CD8-positive, alpha-beta memory T cell (primary cell): ENCODE results near the gene EDN3. TPM values are rescaled to one million over a fixed set of nuclear protein-coding genes. Genes with fewer than 3 reads are reported as not detected.
A peak's percentile ranks its signal among the peaks of the same experiment; 100 is the strongest.
"Not testable (repeated sequence)": the region's sequence is repeated elsewhere in the genome, so short reads cannot be mapped to it uniquely, and the experiment has no call there.

ENCODE experiments used
- CTCF ChIA-PET: fragments of 350-600 bp; sonication (Branson Sonifier 250); formaldehyde crosslinking; loops from one replicate; lab custom pipeline; 2021; ENCODE audit warnings: antibody characterized with exemption; lab: Charles Lee
- POLR2A ChIA-PET: fragments of 350-600 bp; sonication (Branson Sonifier 250); formaldehyde crosslinking; loops from one replicate; lab custom pipeline; 2021; ENCODE audit warnings: antibody characterized with exemption; lab: Charles Lee
- DNase-seq, 5 donors: peaks; one replicate each; pipeline versions ENCODE4 v3.0.0 to v3.0.0-alpha.2; 2020 to 2022; ENCODE audit warnings: mixed read lengths in 1 of 5
- H3K27ac ChIP-seq: one replicate; pipeline ENCODE4 v1.7.0; 2013; ENCODE audit warnings: low read depth, mild to moderate bottlenecking, low read length, moderate library complexity
- H3K27me3 ChIP-seq: 2 replicates; pipeline ENCODE4 v1.7.0; 2013; ENCODE audit warnings: low read length, mild to moderate bottlenecking; ENCODE audit not compliant: insufficient read depth, poor library complexity, severe bottlenecking
- H3K36me3 ChIP-seq: 2 replicates; pipeline ENCODE4 v1.7.0; 2013; ENCODE audit warnings: mild to moderate bottlenecking, low read length, moderate library complexity; ENCODE audit not compliant: insufficient read depth
- H3K4me1 ChIP-seq: 2 replicates; pipeline ENCODE4 v1.7.0; 2013; ENCODE audit warnings: mild to moderate bottlenecking, low read length, moderate library complexity; ENCODE audit not compliant: insufficient read depth
- H3K4me3 ChIP-seq: 2 replicates; pipeline ENCODE4 v1.7.0; 2013; ENCODE audit warnings: mild to moderate bottlenecking, low read length
- H3K9me3 ChIP-seq: 2 replicates; pipeline ENCODE4 v1.7.0; 2013; ENCODE audit warnings: mild to moderate bottlenecking, low read length
- H3K27ac Mint-ChIP-seq, 8 donors: one replicate each; pipeline ENCODE4 v1.8.0; 2020 to 2021; ENCODE audit warnings: mixed read lengths in 8 of 8, mild to moderate bottlenecking in 6 of 8, inconsistent platforms in 3 of 8, moderate library complexity in 3 of 8
- H3K27me3 Mint-ChIP-seq, 2 donors: one replicate each; pipeline ENCODE4 v1.8.0; 2020 to 2021; ENCODE audit warnings: mixed read lengths in 2 of 2, mild to moderate bottlenecking in 1 of 2, moderate library complexity in 1 of 2
- H3K36me3 Mint-ChIP-seq, 3 donors: one replicate each; pipeline ENCODE4 v1.8.0; 2020 to 2021; ENCODE audit warnings: mixed read lengths in 3 of 3, inconsistent platforms in 1 of 3, mild to moderate bottlenecking in 1 of 3
- H3K4me1 Mint-ChIP-seq, 3 donors: one replicate each; pipeline ENCODE4 v1.8.0; 2020 to 2021; ENCODE audit warnings: mixed read lengths in 3 of 3, inconsistent platforms in 1 of 3, mild to moderate bottlenecking in 1 of 3
- H3K4me3 Mint-ChIP-seq, 7 donors: one replicate each; pipeline ENCODE4 v1.8.0; 2020 to 2021; ENCODE audit warnings: mixed read lengths in 7 of 7, mild to moderate bottlenecking in 6 of 7, moderate library complexity in 4 of 7, inconsistent platforms in 2 of 7
- H3K9me3 Mint-ChIP-seq, 5 donors: one replicate each; pipeline ENCODE4 v1.8.0; 2020 to 2022; ENCODE audit warnings: mixed read lengths in 5 of 5, mild to moderate bottlenecking in 3 of 5, moderate library complexity in 2 of 5, inconsistent platforms in 1 of 5
- polyA plus RNA-seq: library from polyadenylated mRNA; unstranded; fragments of 300-500 nt; fragmentation: Illumina TruSeq; gene quantifications from one replicate; pipeline ENCODE4 v1.2.3, GENCODE V29; 2021
- total RNA-seq, 2 experiments: library from RNA; stranded (reverse); gene quantifications; one replicate each; pipeline ENCODE4 v1.2.3, GENCODE V29; 2021

Gene EDN3
- total and polyA plus RNA-seq, 3 experiments from 2014 or later, result 0.16 TPM; not detected in 2

DNA sequence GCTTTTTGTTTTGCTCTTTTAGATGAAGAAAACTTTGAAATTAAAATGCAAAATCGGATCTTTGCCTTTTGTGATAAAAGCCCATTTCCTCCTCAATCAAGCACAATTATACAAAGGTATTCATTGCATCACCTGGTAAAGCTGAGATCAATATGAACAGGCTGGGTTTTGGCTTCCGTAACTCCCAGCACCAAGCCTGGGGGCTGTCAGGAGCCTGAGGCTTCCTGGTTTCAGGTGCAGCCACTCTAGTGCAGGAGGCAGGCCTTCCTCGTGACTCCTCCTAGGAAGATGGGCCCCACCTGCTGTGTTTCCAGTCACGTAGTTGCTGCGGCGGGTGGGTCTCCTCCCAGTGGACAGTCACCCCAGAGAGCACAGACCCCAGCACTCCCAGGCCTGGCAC, 54.0 kb downstream of the EDN3 start:
- Histone ChIP-seq H3K27me3 (no peaks in the 10 kb centered on the region), H3K36me3 (no peaks in the 10 kb centered on the region), H3K4me3 (no peak overlapping the region), H3K4me1 (no peaks in the 10 kb centered on the region), H3K9me3 (no peaks in the 10 kb centered on the region), H3K27ac (no peak overlapping the region)
- CTCF ChIA-PET, result no interaction called here
- Mint-ChIP-seq H3K27me3 (peaks cover 0 to 5% of the 10 kb centered on the region in 2 donors), H3K4me3 (no peak overlapping the region), H3K4me1 (peaks cover 10 to 16% (median 12%) of the 10 kb centered on the region in 3 donors), H3K9me3 (no peaks in the 10 kb centered on the region), H3K36me3 (no peaks in the 10 kb centered on the region), H3K27ac (peak overlapping the region in 1 of 8 donors; percentile 36)
- POLR2A ChIA-PET, result no interaction called here
- no peak for DNase-seq

DNA sequence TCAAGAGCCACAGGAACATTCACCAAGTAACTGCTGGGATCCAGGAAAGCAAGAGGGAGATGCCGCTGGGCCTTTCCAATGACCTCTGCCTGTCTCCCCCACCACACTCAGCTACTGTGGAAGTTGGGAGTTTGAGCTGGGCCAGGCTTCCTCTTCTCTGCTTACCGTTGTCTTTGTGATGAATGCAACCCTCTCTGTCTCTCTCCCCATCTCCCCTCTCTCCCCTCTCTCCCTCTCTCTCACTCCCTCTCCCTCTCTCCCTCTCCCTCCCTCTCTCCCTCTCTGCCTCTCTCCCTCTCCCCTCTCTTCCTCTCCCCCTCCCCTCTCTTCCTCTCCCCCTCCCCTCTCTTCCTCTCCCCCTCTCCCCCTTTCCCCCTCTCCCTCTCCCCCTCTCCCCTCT, 54.8 kb downstream of the EDN3 start:
- Mint-ChIP-seq H3K36me3 (no peaks in the 10 kb centered on the region), H3K27ac (peak overlapping the region in 1 of 8 donors; percentile 69), H3K9me3 (no peaks in the 10 kb centered on the region), H3K4me3 (no peak overlapping the region), H3K27me3 (peaks cover under 1 to 5% of the 10 kb centered on the region in 2 donors), H3K4me1 (peaks cover 10 to 16% (median 12%) of the 10 kb centered on the region in 3 donors)
- no peaks in the 10 kb centered on the region for H3K36me3 ChIP-seq
- CTCF ChIA-PET, result no interaction called here
- no peaks in the 10 kb centered on the region for H3K9me3 ChIP-seq
- no peaks in the 10 kb centered on the region for H3K27me3 ChIP-seq
- no peak overlapping the region for H3K27ac ChIP-seq
- DNase-seq, result no peak
- H3K4me1 ChIP-seq, result no peaks in the 10 kb centered on the region
- no peak overlapping the region for H3K4me3 ChIP-seq
- POLR2A ChIA-PET, result no interaction called here

DNA sequence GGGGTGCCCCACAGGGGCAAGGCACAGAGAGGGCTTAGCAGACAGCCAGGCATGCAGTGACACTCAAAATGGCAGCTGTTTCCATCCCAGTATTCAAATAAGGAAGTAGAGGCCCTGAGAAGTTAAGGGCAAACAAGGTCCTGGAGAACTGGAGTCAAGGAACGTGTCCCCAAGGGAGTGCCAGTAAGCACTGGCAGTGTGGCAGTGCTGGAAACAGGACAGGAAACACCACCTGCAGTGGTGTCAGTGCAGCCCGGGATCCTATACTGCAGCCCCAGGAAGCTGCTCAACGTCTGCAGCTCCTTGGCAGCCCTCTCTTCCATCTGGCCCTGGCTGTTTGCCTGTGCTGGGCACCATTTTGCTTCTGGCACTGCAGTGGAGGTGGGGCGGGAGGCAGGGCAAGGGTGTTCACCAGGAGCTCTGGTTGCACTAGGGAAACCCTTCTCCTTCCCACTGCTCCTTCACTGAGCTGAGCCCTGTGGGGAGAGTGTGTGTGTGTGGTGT, 56.3 kb downstream of the EDN3 start:
- Histone ChIP-seq H3K9me3 (no peaks in the 10 kb centered on the region), H3K4me3 (no peak overlapping the region), H3K4me1 (no peaks in the 10 kb centered on the region), H3K27ac (no peak overlapping the region), H3K27me3 (no peaks in the 10 kb centered on the region), H3K36me3 (no peaks in the 10 kb centered on the region)
- Mint-ChIP-seq H3K4me1 (peaks cover 10 to 15% (median 12%) of the 10 kb centered on the region in 3 donors), H3K36me3 (no peaks in the 10 kb centered on the region), H3K27me3 (peaks cover 11 to 15% of the 10 kb centered on the region in 2 donors), H3K4me3 (no peak overlapping the region), H3K9me3 (no peaks in the 10 kb centered on the region), H3K27ac (no peak overlapping the region)
- POLR2A ChIA-PET, result no interaction called here
- no peak for DNase-seq
- CTCF ChIA-PET, result no interaction called here

DNA sequence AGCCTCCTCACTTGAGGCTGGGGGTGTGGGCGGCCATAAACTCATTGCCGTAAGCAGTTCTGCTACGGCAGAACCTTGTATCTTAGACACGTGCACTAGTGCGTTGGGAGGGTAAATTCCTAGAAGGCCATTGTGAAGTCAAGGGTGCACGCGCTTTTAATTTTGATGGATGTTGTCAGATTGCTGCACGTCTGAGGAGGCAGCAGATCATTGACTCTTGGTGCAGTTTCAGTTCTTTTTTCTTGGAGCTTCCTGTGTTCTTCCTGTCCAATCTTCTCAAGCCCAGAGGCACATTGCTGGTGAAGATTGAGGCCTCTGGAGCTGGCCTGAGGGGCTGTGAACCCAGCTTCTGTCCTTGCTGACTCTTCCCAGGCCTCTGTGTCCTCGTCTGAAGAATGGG, 58.4 kb downstream of the EDN3 start:
- H3K4me1 ChIP-seq, H3K27ac ChIP-seq, H3K27me3 ChIP-seq, H3K4me1 Mint-ChIP-seq, H3K4me3 ChIP-seq, H3K9me3 Mint-ChIP-seq, H3K4me3 Mint-ChIP-seq, H3K36me3 ChIP-seq, H3K27ac Mint-ChIP-seq, DNase-seq, H3K36me3 Mint-ChIP-seq, H3K9me3 ChIP-seq, CTCF ChIA-PET, POLR2A ChIA-PET: not testable (repeated sequence)
- peaks cover 21 to 27% of the 10 kb centered on the region in 2 donors for H3K27me3 Mint-ChIP-seq

DNA sequence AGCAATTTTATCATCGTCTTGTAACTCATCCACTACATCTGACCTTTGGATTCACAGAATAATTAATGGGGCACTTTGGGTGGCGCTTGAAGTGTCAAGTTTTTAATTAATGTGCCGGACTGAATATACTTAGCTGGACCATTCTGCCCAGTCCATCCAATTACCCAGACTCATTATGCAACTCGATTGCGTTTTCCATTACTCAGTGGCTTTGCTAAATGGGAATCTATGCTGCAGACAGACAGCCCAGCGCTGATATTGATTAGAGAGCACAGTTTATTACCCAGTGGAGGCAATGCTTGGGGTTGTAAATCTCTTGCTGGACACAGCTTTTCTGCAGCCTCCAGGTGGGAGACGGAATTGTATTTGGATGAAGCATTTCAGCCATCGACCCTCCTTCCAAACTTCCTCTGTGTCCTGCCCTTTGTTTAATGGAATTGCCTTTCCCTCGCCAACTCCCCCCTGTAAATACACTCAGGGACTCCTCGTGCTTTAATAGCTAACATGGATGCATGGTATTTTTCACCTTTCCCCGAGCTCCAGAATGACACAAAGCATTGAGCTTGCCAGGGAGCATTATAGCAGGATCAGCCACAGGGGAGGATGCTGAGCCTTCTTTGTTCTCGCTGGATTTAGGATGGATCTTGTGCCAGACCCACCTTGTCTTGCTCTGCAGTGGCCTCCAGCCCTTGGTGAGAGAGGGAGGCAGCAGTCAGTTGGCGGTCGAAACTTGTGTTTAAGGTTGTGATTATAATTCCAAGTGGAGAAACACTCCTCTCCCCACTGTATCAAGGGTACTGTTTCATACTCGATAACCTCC, 59.7 kb downstream of the EDN3 start:
- no peaks in the 10 kb centered on the region for H3K4me1 ChIP-seq
- H3K36me3 Mint-ChIP-seq, result no peaks in the 10 kb centered on the region
- no peaks in the 10 kb centered on the region for H3K9me3 Mint-ChIP-seq
- peaks cover 21 to 33% of the 10 kb centered on the region in 2 donors for H3K27me3 Mint-ChIP-seq
- H3K36me3 ChIP-seq, result no peaks in the 10 kb centered on the region
- H3K4me3 ChIP-seq, result no peak overlapping the region
- no peaks in the 10 kb centered on the region for H3K9me3 ChIP-seq
- H3K4me1 Mint-ChIP-seq, result no peaks in the 10 kb centered on the region
- CTCF ChIA-PET, result no interaction called here
- no peak overlapping the region for H3K4me3 Mint-ChIP-seq
- POLR2A ChIA-PET, result interaction anchor here (0.7 kb wide), 1 partner anchor 59 kb away, joined by 4 read pairs; no protein-coding TSS in a partner anchor
- no peak overlapping the region for H3K27ac Mint-ChIP-seq
- no peaks in the 10 kb centered on the region for H3K27me3 ChIP-seq
- no peak for DNase-seq
- H3K27ac ChIP-seq, result no peak overlapping the region

DNA sequence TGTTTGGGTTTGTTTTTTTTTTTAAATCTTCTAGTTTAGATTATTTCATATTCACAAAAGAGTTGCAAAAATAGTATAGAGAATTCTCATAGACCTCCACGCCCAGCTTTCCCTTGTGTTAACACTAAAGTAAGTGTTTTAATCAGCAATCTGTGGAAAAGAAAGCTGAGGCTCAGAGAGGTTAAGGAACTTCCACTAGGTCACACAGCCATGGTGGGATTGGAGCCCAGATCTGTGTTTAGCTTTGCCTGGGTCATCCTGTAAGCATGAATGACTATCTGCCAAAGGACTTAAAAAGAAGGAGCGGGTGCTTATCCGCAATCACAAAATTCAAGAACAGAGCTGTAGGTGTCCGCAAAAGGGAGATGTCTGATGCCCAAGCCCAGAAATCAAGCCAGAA, 60.5 kb downstream of the EDN3 start:
- Mint-ChIP-seq H3K27me3 (peaks cover 21 to 33% of the 10 kb centered on the region in 2 donors), H3K27ac (no peak overlapping the region), H3K9me3 (no peaks in the 10 kb centered on the region), H3K36me3 (no peaks in the 10 kb centered on the region), H3K4me3 (no peak overlapping the region), H3K4me1 (no peaks in the 10 kb centered on the region)
- Histone ChIP-seq H3K36me3 (no peaks in the 10 kb centered on the region), H3K4me1 (no peaks in the 10 kb centered on the region), H3K4me3 (no peak overlapping the region), H3K9me3 (no peaks in the 10 kb centered on the region), H3K27me3 (no peaks in the 10 kb centered on the region), H3K27ac (no peak overlapping the region)
- CTCF ChIA-PET, result no interaction called here
- POLR2A ChIA-PET, result interaction anchor here (0.7 kb wide), 1 partner anchor 60 kb away, joined by 4 read pairs; no protein-coding TSS in a partner anchor
- no peak for DNase-seq

DNA sequence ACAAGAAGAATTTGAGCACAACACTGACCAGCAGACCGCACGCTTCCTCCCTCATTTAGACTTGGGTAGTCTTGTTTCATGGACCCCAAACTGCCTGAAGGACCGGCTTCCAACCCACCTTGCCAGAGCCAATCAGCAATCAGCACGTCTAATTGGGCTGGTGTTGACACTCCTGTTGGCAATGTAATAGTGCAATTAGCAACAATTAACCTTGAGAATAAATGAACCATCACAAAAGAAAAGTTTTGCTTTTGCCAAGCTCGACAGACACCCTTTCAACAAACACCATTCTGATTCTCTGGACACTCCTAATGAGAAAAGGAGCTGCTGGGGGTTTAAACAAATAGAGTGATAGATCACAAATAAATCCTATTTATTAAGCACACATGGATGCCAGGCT, 61.0 kb downstream of the EDN3 start:
- DNase-seq, result no peak
- H3K36me3 Mint-ChIP-seq, result no peaks in the 10 kb centered on the region
- H3K27ac ChIP-seq, result no peak overlapping the region
- no peaks in the 10 kb centered on the region for H3K9me3 Mint-ChIP-seq
- no peaks in the 10 kb centered on the region for H3K9me3 ChIP-seq
- H3K4me3 Mint-ChIP-seq, result no peak overlapping the region
- ChIA-PET POLR2A (no interaction called here), CTCF (no interaction called here)
- no peaks in the 10 kb centered on the region for H3K4me1 ChIP-seq
- no peak overlapping the region for H3K4me3 ChIP-seq
- peaks cover 21 to 33% of the 10 kb centered on the region in 2 donors for H3K27me3 Mint-ChIP-seq
- H3K4me1 Mint-ChIP-seq, result no peaks in the 10 kb centered on the region
- no peaks in the 10 kb centered on the region for H3K27me3 ChIP-seq
- no peaks in the 10 kb centered on the region for H3K36me3 ChIP-seq
- no peak overlapping the region for H3K27ac Mint-ChIP-seq

DNA sequence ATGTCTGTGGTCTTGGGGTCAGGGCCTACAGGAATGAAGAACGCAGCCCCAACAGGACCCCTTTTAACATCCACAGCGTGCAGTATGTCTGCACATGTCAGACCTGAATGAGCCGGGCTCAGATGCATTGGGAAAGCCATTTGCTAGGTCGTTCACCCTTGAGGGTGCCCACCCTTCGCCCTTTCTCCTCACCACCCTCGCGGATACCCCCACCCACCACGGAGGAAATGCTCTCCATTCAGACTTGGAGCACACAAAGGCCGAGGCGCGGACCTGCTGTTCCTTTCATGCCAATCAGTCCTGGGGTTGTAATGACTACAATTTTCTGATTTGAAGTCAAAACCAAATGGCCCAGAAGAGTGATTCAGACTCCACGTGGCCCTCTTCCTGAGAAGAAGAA, 62.7 kb downstream of the EDN3 start:
- no peaks in the 10 kb centered on the region for H3K4me1 ChIP-seq
- Mint-ChIP-seq H3K27ac (no peak overlapping the region), H3K4me1 (no peaks in the 10 kb centered on the region), H3K27me3 (peaks cover 16 to 33% of the 10 kb centered on the region in 2 donors), H3K9me3 (no peaks in the 10 kb centered on the region), H3K4me3 (no peak overlapping the region), H3K36me3 (no peaks in the 10 kb centered on the region)
- H3K4me3 ChIP-seq, result no peak overlapping the region
- CTCF ChIA-PET, result no interaction called here
- H3K36me3 ChIP-seq, result no peaks in the 10 kb centered on the region
- DNase-seq, result no peak
- POLR2A ChIA-PET, result no interaction called here
- no peaks in the 10 kb centered on the region for H3K27me3 ChIP-seq
- H3K9me3 ChIP-seq, result no peaks in the 10 kb centered on the region
- no peak overlapping the region for H3K27ac ChIP-seq
